B cell (primary cell): ENCODE measurements around the gene SPACA9. TPM values are rescaled to one million over a fixed set of nuclear protein-coding genes. Genes with fewer than 3 reads are reported as not detected.

Experiments
- ATAC-seq: fragments of 200-7000 bp; cut with Tn5 transposase; one replicate; pipeline ENCODE4 v1.10.0; 2021; ENCODE audit warnings: low read depth, mild to moderate bottlenecking, moderate number of reproducible peaks, moderate library complexity
- CTCF ChIA-PET: fragments of 350-600 bp; sonication (Branson Sonifier 250); formaldehyde crosslinking; loops from one replicate; lab custom pipeline; 2021; ENCODE audit warnings: antibody characterized with exemption, inconsistent platforms; lab: Charles Lee
- POLR2A ChIA-PET: fragments of 350-600 bp; sonication (Branson Sonifier 250); formaldehyde crosslinking; loops from one replicate; lab custom pipeline; 2021; ENCODE audit warnings: antibody characterized with exemption; lab: Charles Lee
- DNase-seq: peaks from one replicate; pipeline ENCODE4 v3.0.0; 2013
- H2AFZ ChIP-seq: 2 replicates; pipeline ENCODE4 v1.6.1; 2012; ENCODE audit warnings: mild to moderate bottlenecking, low read depth, low read length; ENCODE audit not compliant: insufficient read depth, poor library complexity, severe bottlenecking
- H3K27ac ChIP-seq, 2 donors: 1 replicate in 1 of 2; 2 replicates in 1 of 2; pipeline ENCODE4 v1.5.1; 2012 to 2013; ENCODE audit warnings: low read length in 2 of 2, mild to moderate bottlenecking in 2 of 2, moderate library complexity in 1 of 2
- H3K27me3 ChIP-seq, 4 experiments: fragments of 200-600 bp in 1 of 4; sonication (generic) in 1 of 4; replicated peaks in 1 of 4; 1 replicate in 2 of 4; 2 replicates in 2 of 4; pipeline versions ENCODE4 v1.6.1 to v1.7.0; 2013 to 2016; ENCODE audit warnings: low read length in 3 of 4, mild to moderate bottlenecking in 2 of 4, mixed read lengths in 1 of 4, moderate library complexity in 1 of 4; ENCODE audit not compliant: insufficient read depth in 4 of 4, control insufficient read depth in 3 of 4; ENCODE audit errors: control extremely low read depth in 1 of 4
- H3K36me3 ChIP-seq, 2 experiments: replicated peaks in 1 of 2; 1 replicate in 1 of 2; 2 replicates in 1 of 2; pipeline versions ENCODE4 v1.6.1 to v1.7.1; 2013; ENCODE audit warnings: low read length in 1 of 2; ENCODE audit not compliant: insufficient read depth in 2 of 2, control insufficient read depth in 1 of 2; ENCODE audit errors: control extremely low read depth in 1 of 2, extremely low read depth in 1 of 2
- H3K4me1 ChIP-seq, 2 donors: fragments of 200-600 bp in 1 of 2; sonication (generic) in 1 of 2; 1 replicate in 1 of 2; 2 replicates in 1 of 2; pipeline versions ENCODE4 v1.5.1 to v1.6.1; 2013 to 2017; ENCODE audit warnings: low read length in 2 of 2; ENCODE audit not compliant: control insufficient read depth in 2 of 2, insufficient read depth in 2 of 2
- H3K4me2 ChIP-seq: replicated peaks from 2 replicates; pipeline ENCODE3; 2012; ENCODE audit warnings: mild to moderate bottlenecking, low read depth, low read length; ENCODE audit not compliant: poor library complexity, severe bottlenecking
- H3K4me3 ChIP-seq, 5 experiments: fragments of 200-600 bp in 1 of 5; sonication (generic) in 1 of 5; 1 replicate in 3 of 5; 2 replicates in 2 of 5; pipeline versions ENCODE4 v1.5.1 to v1.7.0; 2011 to 2016; ENCODE audit warnings: low read length in 4 of 5, mild to moderate bottlenecking in 4 of 5, low read depth in 2 of 5, control low read depth in 1 of 5, moderate library complexity in 1 of 5; ENCODE audit not compliant: insufficient read depth in 1 of 5; ENCODE audit errors: control extremely low read depth in 1 of 5, extremely low read depth in 1 of 5
- H3K79me2 ChIP-seq: fragments of 200-600 bp; sonication (generic); one replicate; pipeline ENCODE4 v1.6.0; 2016; ENCODE audit warnings: low read length; ENCODE audit not compliant: control insufficient read depth, insufficient read depth
- H3K9ac ChIP-seq: fragments of 200-600 bp; sonication (generic); 2 replicates; pipeline ENCODE4 v1.6.1; 2017; ENCODE audit warnings: mild to moderate bottlenecking, low read length, moderate library complexity
- H3K9me3 ChIP-seq, 3 donors: one replicate each; pipeline versions ENCODE4 v1.6.1 to v1.7.1; 2013; ENCODE audit warnings: low read length in 2 of 3; ENCODE audit not compliant: control insufficient read depth in 2 of 3, insufficient read depth in 1 of 3; ENCODE audit errors: control extremely low read depth in 1 of 3
- H4K20me1 ChIP-seq: 2 replicates; pipeline ENCODE4 v1.6.0; 2012; ENCODE audit warnings: mild to moderate bottlenecking, low read length; ENCODE audit not compliant: insufficient read depth, control insufficient read depth, poor library complexity, severe bottlenecking
- H3K27ac Mint-ChIP-seq: one replicate; pipeline ENCODE4 v1.8.0; 2021; ENCODE audit warnings: mixed read lengths
- H3K27me3 Mint-ChIP-seq: one replicate; pipeline ENCODE4 v1.8.0; 2021; ENCODE audit warnings: mixed read lengths
- H3K4me1 Mint-ChIP-seq: one replicate; pipeline ENCODE4 v1.8.0; 2021; ENCODE audit warnings: mixed read lengths
- H3K4me3 Mint-ChIP-seq: one replicate; pipeline ENCODE4 v1.8.0; 2021; ENCODE audit warnings: mixed read lengths
- H3K9me3 Mint-ChIP-seq: one replicate; pipeline ENCODE4 v1.8.0; 2022; ENCODE audit warnings: mixed read lengths; ENCODE audit not compliant: insufficient read depth
- EZH2 ChIP-seq: IDR thresholded peaks from 2 replicates; pipeline ENCODE4 v1.6.1; 2012; ENCODE audit warnings: borderline replicate concordance, low read depth, mild to moderate bottlenecking, moderate library complexity, low read length; ENCODE audit not compliant: insufficient read depth, poor library complexity, severe bottlenecking
- WGBS: methylation state at CpG from one replicate; pipeline ENCODE4 v1.1.5; 2013; ENCODE audit warnings: missing lambda C conversion rate; ENCODE audit not compliant: insufficient coverage; 5-methylcytosine and 5-hydroxymethylcytosine counted together
- intact Hi-C: fragments of 100-400 bp; cut with micrococcal nuclease; formaldehyde crosslinking; loops from one replicate; pipeline ENCODE4 v1.10.0; 2022
- polyA plus RNA-seq: library from polyadenylated mRNA; depleted of rRNA; stranded (reverse); fragments of >200 nt; gene quantifications from 2 replicates; pipeline ENCODE4 v1.2.3, GENCODE V29; 2012
- total RNA-seq, 2 donors: library from RNA; stranded (reverse); fragments of 120-200 nt in 1 of 2; gene quantifications; 1 replicate in 1 of 2; 2 replicates in 1 of 2; pipeline versions ENCODE4 v1.2.3 to v1.2.4, GENCODE V29; 2013 to 2022
- TF ChIP-seq, protein P1 (sequence below): fragments of 200-600 bp; IDR thresholded peaks from one replicate; pipeline ENCODE4 v1.8.0; 2022; ENCODE audit warnings: antibody characterized with exemption, mild to moderate bottlenecking

SPACA9 gene
- total and polyA plus RNA-seq, 2 donors (not counting 1 experiment from before 2014, with no cell fraction given): 2.8 to 4.5 TPM

DNA sequence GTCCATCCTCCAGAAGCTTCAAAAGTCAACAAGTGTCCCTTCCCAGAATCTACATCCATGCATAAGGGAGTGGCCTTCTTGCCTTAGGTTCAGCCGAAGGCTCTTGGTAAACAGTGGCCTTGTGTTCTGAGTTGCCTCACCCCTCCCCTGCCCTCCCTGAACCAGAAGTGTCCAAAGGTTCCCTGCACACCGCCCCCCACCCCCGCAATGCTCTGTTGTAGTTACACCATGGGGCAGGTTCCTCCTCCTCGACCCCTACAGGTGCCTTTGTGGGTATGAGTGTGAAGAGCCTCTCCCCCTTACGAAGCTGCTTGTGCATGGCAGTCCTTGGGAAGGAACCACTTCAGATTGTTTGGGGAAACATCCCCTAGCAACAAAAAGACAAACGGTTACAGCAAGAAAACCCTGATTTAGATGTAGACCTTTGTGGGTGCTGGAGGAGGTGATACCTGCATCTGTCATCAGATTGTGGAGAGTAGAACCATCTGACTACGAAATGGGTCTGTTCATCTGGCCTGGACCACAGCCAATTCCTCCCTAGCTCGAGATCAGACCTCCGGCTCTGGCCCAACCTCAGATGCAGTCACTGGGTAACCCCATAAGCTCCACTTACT, 7.1 kb downstream of the SPACA9 start:
- H3K4me1 Mint-ChIP-seq: peaks cover 45% of the 10 kb centered on the region

DNA sequence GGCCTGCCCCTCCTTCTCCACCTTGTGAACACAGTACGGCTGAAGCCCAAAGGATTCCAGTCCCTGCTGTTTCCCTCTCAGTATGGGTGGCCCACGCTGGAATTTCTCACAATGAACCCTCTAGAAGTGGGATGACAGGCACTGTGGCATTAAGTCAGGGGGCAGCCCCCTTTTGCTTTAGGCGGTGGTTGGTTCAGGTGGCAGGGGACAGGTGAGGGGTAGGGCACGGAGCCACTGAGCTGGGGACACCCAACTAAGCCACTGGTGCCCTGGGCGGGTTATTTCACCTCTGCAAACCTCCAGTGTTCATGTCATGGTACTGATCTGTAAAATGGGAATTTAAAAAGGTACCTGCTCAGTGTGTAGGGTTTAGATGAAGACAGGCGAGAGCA, 7.6 kb downstream of the SPACA9 start:
- H3K4me3 Mint-ChIP-seq: no peak overlapping the region
- Histone ChIP-seq H3K4me3 (no peak overlapping the region), H3K9me3 (peaks cover 0 to 11% (median 0%) of the 10 kb centered on the region in 3 donors), H3K9ac (no peak overlapping the region), H3K79me2 (peaks cover 6% of the 10 kb centered on the region), H3K36me3 (no peaks in the 10 kb centered on the region), H3K4me1 (peaks cover 42 to 50% of the 10 kb centered on the region in 2 donors), H4K20me1 (no peaks in the 10 kb centered on the region), H3K27ac (peak overlapping the region in 1 of 2 donors; percentile 45), H3K27me3 (no peaks in the 10 kb centered on the region), H3K4me2 (peak overlapping the region; percentile 39), H2AFZ (peak overlapping the region; percentile 18)
- no peak for ATAC-seq
- no peaks in the 10 kb centered on the region for H3K27me3 Mint-ChIP-seq
- intact Hi-C loops: loop anchor here (5.0 kb wide), 1 partner anchor 119 kb away; no protein-coding TSS in a partner anchor
- POLR2A ChIA-PET: no interaction called here
- CTCF ChIA-PET: interaction anchor here (1.0 to 1.7 kb wide), 3 partner anchors 9 to 16 kb away, joined by 3 to 5 read pairs (median 3); no protein-coding TSS in a partner anchor
- H3K9me3 Mint-ChIP-seq: no peaks in the 10 kb centered on the region
- no peak for DNase-seq
- TF ChIP-seq, protein P1, sequence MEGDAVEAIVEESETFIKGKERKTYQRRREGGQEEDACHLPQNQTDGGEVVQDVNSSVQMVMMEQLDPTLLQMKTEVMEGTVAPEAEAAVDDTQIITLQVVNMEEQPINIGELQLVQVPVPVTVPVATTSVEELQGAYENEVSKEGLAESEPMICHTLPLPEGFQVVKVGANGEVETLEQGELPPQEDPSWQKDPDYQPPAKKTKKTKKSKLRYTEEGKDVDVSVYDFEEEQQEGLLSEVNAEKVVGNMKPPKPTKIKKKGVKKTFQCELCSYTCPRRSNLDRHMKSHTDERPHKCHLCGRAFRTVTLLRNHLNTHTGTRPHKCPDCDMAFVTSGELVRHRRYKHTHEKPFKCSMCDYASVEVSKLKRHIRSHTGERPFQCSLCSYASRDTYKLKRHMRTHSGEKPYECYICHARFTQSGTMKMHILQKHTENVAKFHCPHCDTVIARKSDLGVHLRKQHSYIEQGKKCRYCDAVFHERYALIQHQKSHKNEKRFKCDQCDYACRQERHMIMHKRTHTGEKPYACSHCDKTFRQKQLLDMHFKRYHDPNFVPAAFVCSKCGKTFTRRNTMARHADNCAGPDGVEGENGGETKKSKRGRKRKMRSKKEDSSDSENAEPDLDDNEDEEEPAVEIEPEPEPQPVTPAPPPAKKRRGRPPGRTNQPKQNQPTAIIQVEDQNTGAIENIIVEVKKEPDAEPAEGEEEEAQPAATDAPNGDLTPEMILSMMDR: no peak
- TF ChIP-seq EZH2: no peak
- peaks cover 46% of the 10 kb centered on the region for H3K4me1 Mint-ChIP-seq
- peak overlapping the region; percentile 80 for H3K27ac Mint-ChIP-seq
- WGBS: 77% methylated on average over 5 of the region's 6 CpGs

More for the DNA sequence above, 7.1 kb downstream of the SPACA9 start:
- Histone ChIP-seq H3K79me2 (peaks cover 6% of the 10 kb centered on the region), H3K27me3 (no peaks in the 10 kb centered on the region), H3K9me3 (peaks cover 0 to 11% (median 0%) of the 10 kb centered on the region in 3 donors), H2AFZ (peak overlapping the region; percentile 18), H4K20me1 (no peaks in the 10 kb centered on the region), H3K4me1 (peaks cover 42 to 50% of the 10 kb centered on the region in 2 donors), H3K36me3 (no peaks in the 10 kb centered on the region), H3K4me2 (peak overlapping the region; percentile 39), H3K4me3 (no peak overlapping the region), H3K9ac (no peak overlapping the region), H3K27ac (peak overlapping the region in 1 of 2 donors; percentile 45)
- H3K9me3 Mint-ChIP-seq: no peaks in the 10 kb centered on the region
- DNase-seq: peak; percentile 61
- intact Hi-C loops: loop anchor here (5.0 kb wide), 1 partner anchor 119 kb away; no protein-coding TSS in a partner anchor
- H3K27me3 Mint-ChIP-seq: no peaks in the 10 kb centered on the region
- H3K27ac Mint-ChIP-seq: peak overlapping the region; percentile 80
- ChIA-PET POLR2A (interaction anchor here (0.7 kb wide), 1 partner anchor 568 kb away, joined by 6 read pairs; no protein-coding TSS in a partner anchor), CTCF (interaction anchor here (1.0 to 1.7 kb wide), 3 partner anchors 9 to 16 kb away, joined by 3 to 5 read pairs (median 3); no protein-coding TSS in a partner anchor)
- 36% methylated on average over 4 of the region's 9 CpGs for WGBS
- no peak for TF ChIP-seq EZH2
- TF ChIP-seq, protein P1: no peak
- H3K4me3 Mint-ChIP-seq: no peak overlapping the region
- ATAC-seq: no peak
